Stimulated activated naive CD8-positive, alpha-beta T cell treated with anti-CD3 and anti-CD28 coated beads, Interleukin-15, amount 100 ng/mL, for 72 hours (primary cell): Measurements from ENCODE around the gene ATXN10.

Experiments used
- ATAC-seq: fragments of 150-1000 bp; cut with Tn5 transposase; 2 replicates; pipeline ENCODE4 v1.10.0; 2021; ENCODE audit warnings: mild to moderate bottlenecking, moderate library complexity
- DNase-seq, 2 donors: peaks; one replicate each; pipeline ENCODE4 v3.0.0; 2021 to 2022
- H3K27ac Mint-ChIP-seq, 2 donors: one replicate each; pipeline ENCODE4 v1.8.0; 2022; ENCODE audit warnings: mild to moderate bottlenecking in 2 of 2, mixed read lengths in 2 of 2, moderate library complexity in 2 of 2
- H3K27me3 Mint-ChIP-seq: one replicate; pipeline ENCODE4 v1.8.0; 2022; ENCODE audit warnings: mixed read lengths
- H3K4me1 Mint-ChIP-seq: one replicate; pipeline ENCODE4 v1.8.0; 2022; ENCODE audit warnings: mild to moderate bottlenecking, mixed read lengths
- H3K4me3 Mint-ChIP-seq, 2 donors: one replicate each; pipeline ENCODE4 v1.8.0; 2022; ENCODE audit warnings: mild to moderate bottlenecking in 2 of 2, mixed read lengths in 2 of 2, moderate library complexity in 1 of 2
- H3K9me3 Mint-ChIP-seq, 2 donors: one replicate each; pipeline ENCODE4 v1.8.0; 2022; ENCODE audit warnings: mixed read lengths in 2 of 2

The ATXN10 gene

DNA sequence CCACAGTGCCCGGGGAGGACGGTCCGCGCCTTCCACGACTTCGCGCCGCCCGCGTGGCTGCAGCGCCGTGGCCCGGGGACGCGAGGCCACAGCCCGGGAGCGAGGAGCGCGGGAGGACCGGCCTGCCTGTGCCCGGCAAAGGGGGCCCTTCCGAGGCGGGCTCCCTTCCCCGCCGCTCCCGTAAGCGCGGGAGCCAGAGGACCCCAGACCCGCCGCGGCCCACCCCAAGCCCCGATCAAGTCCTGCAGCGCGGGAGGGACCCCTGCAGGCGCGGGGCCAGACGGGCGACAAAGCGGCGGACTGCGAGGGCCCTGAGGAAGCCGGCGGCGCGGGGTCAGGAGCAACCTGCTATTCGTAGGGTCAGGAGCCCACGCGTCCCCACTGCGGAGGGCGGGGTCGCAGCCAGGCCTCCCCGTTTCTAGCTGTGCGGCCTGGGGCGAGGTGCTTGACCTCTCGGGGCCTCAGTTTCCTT lies 195.0 kb downstream of the ATXN10 start:
- ATAC-seq (no peak), DNase-seq (no peak)
- H3K9me3 Mint-ChIP-seq, result peaks cover 0 to 11% of the 10 kb centered on the region in 2 donors
- peaks cover 19% of the 10 kb centered on the region for H3K4me1 Mint-ChIP-seq
- peaks cover 66% of the 10 kb centered on the region for H3K27me3 Mint-ChIP-seq
- H3K27ac Mint-ChIP-seq, result no peak overlapping the region
- no peak overlapping the region for H3K4me3 Mint-ChIP-seq

GRCh38 chr22:45867118-45867905 lies 195.7 kb downstream of the ATXN10 start:
- Mint-ChIP-seq H3K9me3 (peaks cover 0 to 7% of the 10 kb centered on the region in 2 donors), H3K27me3 (peaks cover 66% of the 10 kb centered on the region), H3K4me3 (no peak overlapping the region), H3K27ac (no peak overlapping the region), H3K4me1 (peaks cover 19% of the 10 kb centered on the region)
- DNase-seq, result no peak
- no peak for ATAC-seq

DNA sequence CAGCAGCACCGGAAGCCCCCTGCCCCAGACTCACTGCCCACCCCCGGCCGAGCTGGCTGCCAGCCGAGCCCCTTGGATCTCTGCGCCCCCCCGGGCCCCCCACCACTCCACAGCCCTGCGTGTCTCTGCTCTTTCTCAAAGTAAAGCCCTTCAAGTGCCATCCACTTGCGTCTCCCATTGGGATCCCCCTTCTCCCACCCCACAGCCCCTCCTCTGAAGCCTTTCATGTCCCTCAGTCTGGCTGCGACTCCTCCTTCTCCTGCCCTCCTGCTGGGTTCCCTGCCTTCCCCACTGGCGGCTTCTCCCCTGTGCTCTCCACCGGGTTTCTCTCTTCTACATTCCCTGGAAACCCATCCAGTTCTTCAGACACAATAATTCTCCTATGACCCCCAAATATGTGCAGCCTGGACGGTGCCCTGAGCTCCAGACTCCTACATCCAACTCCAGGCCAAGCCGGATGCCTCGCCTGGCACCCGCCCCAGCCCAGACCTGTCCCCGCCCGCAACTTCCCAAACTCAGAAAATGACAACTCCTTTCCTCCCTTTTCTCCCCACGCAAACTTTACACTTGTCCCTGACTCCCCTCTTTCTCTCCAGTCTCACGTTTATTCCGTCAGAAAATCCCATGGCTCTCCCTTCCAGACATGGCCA lies 196.4 kb downstream of the ATXN10 start:
- no peak for DNase-seq
- H3K27ac Mint-ChIP-seq, result no peak overlapping the region
- H3K4me3 Mint-ChIP-seq, result no peak overlapping the region
- peaks cover 66% of the 10 kb centered on the region for H3K27me3 Mint-ChIP-seq
- H3K9me3 Mint-ChIP-seq, result peaks cover 6 to 14% of the 10 kb centered on the region in 2 donors
- peaks cover 19% of the 10 kb centered on the region for H3K4me1 Mint-ChIP-seq
- no peak for ATAC-seq

DNA sequence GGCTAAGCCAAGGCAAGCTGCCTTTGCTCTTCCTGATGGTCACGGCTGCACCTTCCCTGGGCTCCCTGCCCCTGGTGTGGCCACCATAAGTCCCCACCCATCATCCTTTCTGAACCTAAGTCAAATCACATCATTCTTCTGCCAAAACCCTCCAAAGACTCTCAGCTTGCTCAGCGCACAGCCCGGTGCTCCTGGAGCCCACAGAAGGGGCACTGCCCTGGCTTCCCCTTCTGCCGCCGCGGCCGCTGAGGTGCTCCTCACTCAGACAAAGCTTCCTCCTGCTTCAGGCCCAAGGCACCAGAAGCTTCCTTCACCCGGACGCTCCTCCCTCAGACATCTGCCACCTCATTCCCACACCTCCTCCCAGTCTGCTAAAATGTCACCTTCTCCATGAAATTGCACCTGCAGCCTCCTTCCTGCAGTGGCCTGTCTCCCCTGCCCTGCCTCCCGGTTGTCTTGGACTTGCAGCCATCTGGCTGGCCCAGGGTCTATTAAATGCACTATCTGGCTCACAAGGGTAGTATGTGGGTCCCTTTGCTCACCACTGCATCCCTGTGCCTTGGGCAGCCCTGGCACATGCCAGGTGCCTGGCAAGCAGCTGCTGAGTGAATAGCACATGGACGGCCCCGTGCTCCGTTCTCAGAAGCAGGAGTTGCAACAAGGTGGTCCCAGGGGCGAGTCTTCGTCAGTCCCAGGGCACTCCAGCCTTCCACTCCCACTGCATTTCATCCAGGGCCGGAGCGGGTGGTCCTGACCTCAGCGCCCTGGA lies 197.1 kb downstream of the ATXN10 start:
- Mint-ChIP-seq H3K4me3 (no peak overlapping the region), H3K9me3 (peaks cover 8 to 17% of the 10 kb centered on the region in 2 donors), H3K27me3 (peaks cover 61% of the 10 kb centered on the region), H3K4me1 (peaks cover 16% of the 10 kb centered on the region), H3K27ac (peak overlapping the region in 1 of 2 donors; percentile 35)
- DNase-seq (no peak), ATAC-seq (no peak)

DNA sequence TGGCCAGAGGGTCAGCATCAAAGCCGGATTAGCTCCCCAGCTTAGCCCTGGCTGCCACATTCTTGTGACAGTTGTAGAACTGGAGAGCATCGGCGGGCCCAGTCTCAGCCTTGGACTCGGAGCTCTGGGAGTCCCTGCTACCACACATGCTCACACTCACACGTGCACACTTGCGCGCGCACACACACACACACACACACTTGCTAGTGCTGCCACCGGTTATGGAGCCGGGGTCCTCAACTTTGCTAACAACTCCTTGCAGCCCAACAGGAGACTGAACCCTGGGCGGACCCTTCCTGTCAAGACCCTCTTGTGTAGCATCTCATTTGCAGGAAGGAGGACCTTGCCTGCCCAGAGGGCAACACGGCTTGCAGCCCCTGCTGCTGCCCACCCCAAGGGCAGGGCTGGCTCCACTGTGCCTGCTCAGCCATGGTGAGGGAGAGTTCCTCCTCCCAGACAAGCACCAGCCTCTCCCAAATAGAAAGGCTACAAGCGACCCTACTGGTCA lies 197.8 kb downstream of the ATXN10 start:
- no peak for ATAC-seq
- H3K9me3 Mint-ChIP-seq, result peaks cover 8 to 17% of the 10 kb centered on the region in 2 donors
- no peak overlapping the region for H3K4me3 Mint-ChIP-seq
- no peak for DNase-seq
- peaks cover 60% of the 10 kb centered on the region for H3K27me3 Mint-ChIP-seq
- H3K27ac Mint-ChIP-seq, result no peak overlapping the region
- H3K4me1 Mint-ChIP-seq, result peaks cover 10% of the 10 kb centered on the region

- peaks cover 8 to 17% of the 10 kb centered on the region in 2 donors for H3K9me3 Mint-ChIP-seq
- peaks cover 3% of the 10 kb centered on the region for H3K4me1 Mint-ChIP-seq
- no peak overlapping the region for H3K27ac Mint-ChIP-seq
- no peak overlapping the region for H3K4me3 Mint-ChIP-seq
- ATAC-seq (no peak), DNase-seq (no peak)
- H3K27me3 Mint-ChIP-seq, result peaks cover 60% of the 10 kb centered on the region
Observed at GRCh38 chr22:45870011-45870410, 198.4 kb downstream of the ATXN10 start.

GRCh38 chr22:45871721-45872120 lies 200.1 kb downstream of the ATXN10 start:
- Mint-ChIP-seq H3K27me3 (peaks cover 54% of the 10 kb centered on the region), H3K27ac (no peak overlapping the region), H3K4me3 (no peak overlapping the region), H3K4me1 (no peaks in the 10 kb centered on the region), H3K9me3 (peaks cover 8 to 17% of the 10 kb centered on the region in 2 donors)
- no peak for ATAC-seq
- no peak for DNase-seq

DNA sequence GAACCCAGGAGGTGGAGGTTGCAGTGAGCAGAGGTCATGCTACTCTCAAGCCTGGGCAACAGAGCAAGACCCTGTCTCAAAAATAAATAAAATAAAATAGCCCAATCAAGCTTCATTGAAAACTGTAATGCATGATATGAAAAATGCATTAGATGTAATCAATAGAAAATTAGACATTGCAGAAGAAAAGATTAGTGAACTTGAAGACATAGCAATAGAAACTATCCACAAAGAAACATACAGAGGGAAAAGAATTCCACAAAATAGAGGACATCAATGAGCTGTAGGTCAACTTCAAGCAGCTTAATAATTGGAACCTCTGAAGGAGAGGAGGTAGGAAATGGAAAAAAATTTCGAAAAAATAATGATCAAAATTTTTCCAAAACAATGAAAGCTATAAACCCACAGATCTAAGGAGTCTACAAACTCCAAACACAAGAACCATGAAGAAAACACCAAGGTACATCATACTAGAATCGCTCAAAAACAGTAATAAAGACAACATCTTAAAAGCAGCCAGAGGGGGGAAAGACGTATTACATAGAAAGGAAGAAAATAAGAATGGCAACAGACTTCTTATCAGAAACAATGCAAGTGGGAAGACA lies 201.1 kb downstream of the ATXN10 start:
- no peak overlapping the region for H3K4me3 Mint-ChIP-seq

DNA sequence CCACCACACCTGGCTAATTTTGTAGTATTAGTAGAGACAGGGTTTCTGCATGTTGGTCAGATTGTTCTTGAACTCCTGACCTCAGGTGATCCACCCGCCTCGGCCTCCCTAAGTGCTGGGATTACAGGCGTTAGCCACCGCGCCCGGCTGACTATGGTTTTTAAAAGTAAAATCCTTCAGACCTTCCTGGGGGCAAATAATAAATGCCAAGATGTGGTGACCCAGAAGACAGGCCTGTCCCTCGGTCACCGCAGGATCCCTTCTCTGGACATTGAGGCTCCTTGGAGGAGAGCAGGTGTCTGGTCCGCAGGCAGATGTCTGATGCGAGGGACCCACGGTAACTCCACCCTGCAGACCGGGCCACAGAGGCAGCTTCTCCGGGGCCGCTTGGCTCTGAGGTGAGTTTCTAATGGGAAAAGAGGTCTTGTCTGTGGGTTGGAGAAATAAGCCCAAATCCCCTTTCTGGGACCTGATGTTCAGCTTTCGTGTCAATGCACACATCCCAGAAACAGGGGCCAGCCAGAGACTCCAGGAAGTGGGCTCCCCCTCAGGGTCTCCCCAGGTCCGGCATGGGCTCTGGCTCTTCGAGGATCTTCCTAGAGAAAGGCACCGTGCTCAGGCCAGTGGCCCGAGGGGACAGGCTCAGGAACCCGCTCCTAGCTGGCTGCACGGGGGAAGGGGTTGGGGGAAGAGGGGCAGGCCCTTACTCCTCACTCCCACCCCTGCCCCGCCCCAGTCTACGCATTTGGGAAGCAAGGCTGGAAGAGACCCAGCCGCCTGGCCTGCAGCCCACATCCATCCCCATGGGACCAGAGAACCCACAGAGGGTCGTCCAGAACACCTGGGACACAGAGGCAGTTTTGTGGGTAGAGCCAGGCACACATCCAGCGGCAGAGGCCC lies 204.8 kb downstream of the ATXN10 start:
- peaks cover 65% of the 10 kb centered on the region for H3K27me3 Mint-ChIP-seq

More for the DNA sequence above, 201.1 kb downstream of the ATXN10 start:
- no peaks in the 10 kb centered on the region for H3K4me1 Mint-ChIP-seq
- H3K27me3 Mint-ChIP-seq, result peaks cover 58% of the 10 kb centered on the region
- DNase-seq (no peak), ATAC-seq (no peak)
- H3K27ac Mint-ChIP-seq, result no peak overlapping the region
- H3K9me3 Mint-ChIP-seq, result peaks cover 8 to 17% of the 10 kb centered on the region in 2 donors

DNA sequence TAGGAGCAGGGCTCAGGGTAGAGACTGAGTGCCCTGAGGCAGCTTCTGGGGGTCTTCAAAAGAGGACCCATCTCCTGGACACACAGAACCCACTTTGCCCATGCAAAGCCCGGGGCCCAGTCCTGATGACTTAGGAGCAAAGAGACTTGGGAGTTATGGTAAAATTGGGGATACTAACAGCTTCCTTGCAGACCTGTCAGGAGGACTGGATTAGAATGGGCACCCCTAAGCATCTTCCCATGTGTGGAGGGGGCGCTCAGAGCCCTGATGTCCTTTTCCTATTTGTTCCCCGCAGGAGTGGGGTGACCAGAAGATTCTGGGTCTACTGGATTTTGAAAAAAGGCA lies 205.4 kb downstream of the ATXN10 start:
- Mint-ChIP-seq H3K27ac (no peak overlapping the region), H3K4me1 (peaks cover 10% of the 10 kb centered on the region), H3K9me3 (peaks cover 8 to 10% of the 10 kb centered on the region in 2 donors), H3K27me3 (peaks cover 72% of the 10 kb centered on the region), H3K4me3 (no peak overlapping the region)
- no peak for DNase-seq
- no peak for ATAC-seq

More for the DNA sequence above, 204.8 kb downstream of the ATXN10 start:
- no peak overlapping the region for H3K4me3 Mint-ChIP-seq
- H3K4me1 Mint-ChIP-seq, result peaks cover 10% of the 10 kb centered on the region
- peaks cover 8 to 10% of the 10 kb centered on the region in 2 donors for H3K9me3 Mint-ChIP-seq
- no peak for ATAC-seq
- DNase-seq, result peak in 1 of 2 donors; percentile 3
- H3K27ac Mint-ChIP-seq, result no peak overlapping the region

DNA sequence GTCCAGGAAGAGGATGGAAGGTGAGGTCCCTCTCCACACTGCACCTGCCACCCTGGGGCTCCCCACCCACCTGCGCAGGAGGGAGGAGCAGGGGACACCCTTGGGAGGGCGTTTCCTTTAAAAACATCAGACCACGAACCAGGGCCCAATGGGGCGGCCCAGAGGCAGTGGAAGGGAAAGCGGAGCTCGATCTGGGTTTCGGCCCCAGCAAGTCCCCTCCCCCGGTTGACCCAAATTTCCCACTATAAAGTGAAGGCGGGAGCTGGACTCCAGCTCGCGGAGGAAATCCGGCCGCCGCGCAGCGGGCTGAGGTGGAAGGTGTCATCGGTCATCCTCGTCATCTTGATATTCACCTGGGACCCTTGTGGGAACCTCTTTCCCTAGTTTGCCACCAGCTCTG lies 206.0 kb downstream of the ATXN10 start:
- H3K9me3 Mint-ChIP-seq, result peaks cover 6% of the 10 kb centered on the region in 2 donors
- H3K4me1 Mint-ChIP-seq, result peaks cover 10% of the 10 kb centered on the region
- H3K27me3 Mint-ChIP-seq, result peaks cover 78% of the 10 kb centered on the region
- no peak overlapping the region for H3K27ac Mint-ChIP-seq
- DNase-seq (no peak), ATAC-seq (no peak)
- H3K4me3 Mint-ChIP-seq, result no peak overlapping the region

DNA sequence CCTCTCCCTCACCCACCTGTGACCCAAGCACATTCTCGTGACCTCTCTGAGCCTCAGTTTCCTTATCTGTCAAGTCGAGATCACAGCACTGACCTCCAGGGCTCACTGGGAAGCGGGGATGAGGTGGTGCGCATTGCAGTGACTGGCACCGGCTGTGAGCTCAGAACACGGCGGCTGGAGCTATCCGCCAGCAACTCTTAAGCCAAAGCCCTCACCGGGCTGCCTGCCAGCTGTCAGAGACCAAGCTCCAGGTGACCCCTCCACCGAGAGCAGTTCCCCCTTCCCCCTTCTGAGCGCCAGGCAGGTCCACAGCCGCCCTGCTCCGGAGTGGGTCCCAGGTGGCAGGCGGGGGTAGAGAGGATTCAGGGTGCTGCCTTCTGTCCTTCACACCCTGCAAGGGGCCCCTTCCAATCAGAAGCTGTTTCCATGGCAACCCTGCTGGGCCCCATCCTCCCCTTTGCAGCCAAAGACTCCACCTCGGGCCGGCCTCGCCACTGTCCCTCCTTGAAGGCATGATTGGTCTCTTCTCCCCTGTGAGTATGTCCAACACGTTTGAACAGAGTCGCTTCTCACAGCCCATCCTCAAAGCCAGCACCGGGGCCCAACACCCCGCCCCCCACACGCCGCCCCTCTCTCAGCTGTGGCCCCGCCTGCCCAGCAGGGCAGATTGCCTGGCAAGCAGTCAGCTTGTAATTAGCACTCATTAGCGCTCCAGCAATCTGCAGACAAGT lies 206.6 kb downstream of the ATXN10 start:
- Mint-ChIP-seq H3K4me3 (no peak overlapping the region), H3K27me3 (peaks cover 81% of the 10 kb centered on the region), H3K9me3 (peaks cover under 1% of the 10 kb centered on the region in 2 donors), H3K4me1 (peaks cover 10% of the 10 kb centered on the region), H3K27ac (no peak overlapping the region)
- no peak for DNase-seq
- ATAC-seq, result no peak

DNA sequence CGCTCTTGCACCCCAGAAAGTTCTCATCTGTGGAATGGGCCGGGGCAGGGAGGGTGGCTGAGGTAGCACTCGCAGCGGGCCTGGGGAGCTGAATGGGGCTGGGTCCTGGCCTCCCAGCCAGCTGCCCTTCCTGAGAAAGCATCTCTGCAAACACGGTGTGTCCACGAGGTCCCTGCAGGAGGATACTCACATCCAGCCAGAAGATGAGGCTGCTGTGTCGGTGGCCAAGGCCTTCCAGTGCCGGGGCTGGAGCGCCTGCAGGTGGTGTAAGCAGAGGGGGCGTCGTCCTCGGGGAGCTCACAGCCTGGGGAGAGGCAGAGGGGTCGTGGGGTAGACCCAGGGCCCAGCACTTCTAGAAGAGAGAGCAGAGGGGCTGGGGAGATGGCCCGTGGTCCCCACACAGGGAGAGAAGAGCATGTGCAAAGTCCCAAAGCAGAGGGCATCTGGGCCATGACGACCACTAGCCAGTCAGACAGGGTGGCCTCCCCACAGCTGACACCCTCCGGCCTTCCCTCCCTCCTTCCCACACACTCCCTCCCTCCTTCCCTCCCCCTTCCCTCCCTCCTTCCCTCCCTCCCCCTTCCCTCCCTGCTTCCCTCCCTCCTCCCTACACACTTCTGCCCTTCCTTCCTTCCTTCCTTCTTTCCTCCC lies 207.4 kb downstream of the ATXN10 start:
- ATAC-seq, result peak; percentile 49
- Mint-ChIP-seq H3K27me3 (peaks cover 87% of the 10 kb centered on the region), H3K4me1 (peaks cover 10% of the 10 kb centered on the region)

More for the DNA sequence above, 207.4 kb downstream of the ATXN10 start:
- Mint-ChIP-seq H3K4me3 (no peak overlapping the region), H3K27ac (no peak overlapping the region), H3K9me3 (no peaks in the 10 kb centered on the region)
- DNase-seq, result no peak
